NCI-H1436 (cell line): ENCODE measurements around the gene MYO1F.

ENCODE experiments used
- DNase-seq: peaks from one replicate; lab custom pipeline; 2025; lab: John Stamatoyannopoulos, UW

MYO1F gene

GRCh38 chr19:8491574-8491973, 85.7 kb downstream of the MYO1F start:
- no peak for DNase-seq

GRCh38 chr19:8490873-8491272, 86.4 kb downstream of the MYO1F start:
- no peak for DNase-seq

GRCh38 chr19:8490395-8490760, 86.9 kb downstream of the MYO1F start:
- no peak for DNase-seq

GRCh38 chr19:8489561-8490394, 87.5 kb downstream of the MYO1F start:
- DNase-seq, result no peak

DNA sequence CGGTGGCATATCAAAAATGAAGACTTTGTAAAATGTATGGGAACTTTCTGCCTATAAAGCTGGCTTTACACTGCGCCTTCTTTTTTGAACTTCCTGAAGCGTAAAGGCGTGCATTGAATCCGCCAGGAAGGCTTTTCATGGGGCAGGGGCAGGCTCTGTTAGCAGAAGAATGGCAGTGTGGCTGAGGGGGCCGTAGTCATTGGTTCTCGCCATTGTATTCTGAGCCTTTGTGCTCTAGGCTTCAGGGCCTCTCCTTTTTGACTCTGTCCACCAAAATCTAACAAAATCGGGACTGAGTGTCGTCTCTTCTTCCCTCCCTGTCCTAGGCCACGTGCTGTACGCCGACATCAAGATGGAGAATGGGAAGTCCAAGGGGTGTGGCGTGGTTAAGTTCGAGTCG, 88.9 kb downstream of the MYO1F start:
- DNase-seq, result no peak

DNA sequence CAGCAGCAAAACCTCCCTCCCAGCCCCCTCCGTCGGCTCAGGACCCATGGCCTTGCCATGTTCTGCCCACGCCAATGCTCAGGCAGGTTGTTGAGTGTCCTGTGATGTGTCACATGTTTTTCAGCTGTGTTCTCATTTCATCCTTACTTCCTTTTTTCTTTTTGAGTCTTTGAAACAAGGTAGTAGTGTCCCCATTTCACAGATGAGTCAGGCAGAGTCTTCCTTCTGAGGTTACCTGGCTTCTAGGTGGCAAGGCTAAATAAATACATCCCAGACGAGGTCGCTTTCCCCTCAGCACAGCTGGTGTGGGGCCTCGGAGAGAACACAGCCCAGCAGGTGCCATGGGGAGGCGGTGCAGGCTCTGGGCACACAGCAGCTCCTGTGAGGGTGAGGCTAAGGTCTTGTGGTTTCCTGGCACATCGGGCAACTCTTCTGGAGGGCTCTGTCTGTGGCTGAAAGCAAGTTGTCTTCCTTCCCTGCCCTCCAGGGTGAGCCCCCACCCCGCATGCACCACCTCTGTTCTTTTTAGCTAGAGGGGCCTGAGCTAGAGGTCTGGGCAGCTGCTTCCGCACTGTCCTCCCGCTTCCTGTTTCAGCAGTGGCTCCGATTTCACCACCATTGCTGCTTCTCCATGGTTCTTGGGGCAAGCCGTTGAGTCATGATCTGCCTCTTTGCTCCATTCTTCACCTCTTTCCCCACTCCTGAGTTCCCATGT, 89.9 kb downstream of the MYO1F start:
- no peak for DNase-seq

DNA sequence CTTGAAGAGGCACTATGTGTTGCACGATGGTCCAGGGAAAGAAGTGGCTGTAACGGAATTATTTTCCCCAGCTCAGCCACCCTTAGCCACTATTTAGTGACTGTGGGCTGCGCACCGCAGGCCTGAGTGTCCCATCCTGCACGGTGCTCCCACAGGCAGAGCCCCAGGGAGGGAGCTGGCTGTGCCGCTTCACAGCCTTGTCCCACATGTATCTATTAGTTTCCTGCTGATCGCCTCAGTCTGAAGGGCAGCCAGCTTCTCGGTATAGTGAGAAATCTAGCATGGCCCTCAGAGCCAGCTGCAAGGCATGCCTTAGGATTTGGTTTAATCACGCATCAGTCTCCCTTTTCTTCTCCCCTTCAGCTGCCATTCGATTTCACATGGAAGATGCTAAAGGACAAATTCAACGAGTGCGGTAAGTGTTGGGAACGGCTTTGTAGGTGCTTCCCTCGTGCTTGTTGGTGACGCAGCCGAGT, 90.5 kb downstream of the MYO1F start:
- no peak for DNase-seq

- DNase-seq, result no peak
Measured at GRCh38 chr19:8485561-8486371, 91.5 kb downstream of the MYO1F start.

- no peak for DNase-seq
Measured at GRCh38 chr19:8484331-8484894, 92.8 kb downstream of the MYO1F start.

DNA sequence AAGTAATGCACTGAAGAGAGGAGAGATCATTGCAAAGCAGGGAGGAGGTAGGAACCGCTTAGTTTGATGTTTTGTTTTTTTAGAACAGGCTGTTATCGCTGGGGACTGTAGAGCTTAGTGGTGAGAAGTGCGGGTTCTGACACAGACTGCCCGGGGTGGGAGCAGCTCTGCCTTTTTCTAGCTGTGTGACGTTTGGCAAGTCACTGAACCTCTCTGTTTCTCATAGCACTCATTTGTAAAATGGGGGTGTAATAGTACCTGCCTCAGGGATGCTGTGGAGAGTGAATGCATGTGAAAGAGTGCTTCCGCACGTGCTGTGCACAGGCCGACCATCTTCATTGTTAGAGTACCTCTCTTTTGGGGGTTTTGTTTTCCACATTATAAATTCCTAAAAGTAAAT, 94.1 kb downstream of the MYO1F start:
- no peak for DNase-seq

DNA sequence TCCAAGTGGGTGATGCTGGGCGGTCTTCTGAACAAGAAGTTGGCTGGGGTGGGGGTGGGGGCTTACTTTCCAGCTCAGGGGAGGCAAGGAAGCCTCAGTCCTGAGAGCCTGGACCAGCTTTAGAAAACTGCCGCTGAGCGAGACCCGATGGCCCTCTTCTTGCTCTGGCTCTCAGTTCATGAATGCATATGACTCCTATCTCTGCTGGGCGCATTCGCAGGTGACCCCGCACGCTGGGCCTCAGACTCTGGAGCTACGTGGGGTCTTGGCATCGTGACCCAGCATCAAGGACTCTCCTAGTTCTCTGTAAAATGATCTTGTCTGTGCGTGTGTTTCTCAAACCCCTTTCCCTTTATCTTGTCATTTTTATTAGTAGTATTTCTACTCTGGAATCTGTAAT, 94.5 kb downstream of the MYO1F start:
- no peak for DNase-seq

- no peak for DNase-seq
Measured at GRCh38 chr19:8481616-8482015, 95.6 kb downstream of the MYO1F start.

GRCh38 chr19:8481201-8481600, 96.0 kb downstream of the MYO1F start:
- no peak for DNase-seq

DNA sequence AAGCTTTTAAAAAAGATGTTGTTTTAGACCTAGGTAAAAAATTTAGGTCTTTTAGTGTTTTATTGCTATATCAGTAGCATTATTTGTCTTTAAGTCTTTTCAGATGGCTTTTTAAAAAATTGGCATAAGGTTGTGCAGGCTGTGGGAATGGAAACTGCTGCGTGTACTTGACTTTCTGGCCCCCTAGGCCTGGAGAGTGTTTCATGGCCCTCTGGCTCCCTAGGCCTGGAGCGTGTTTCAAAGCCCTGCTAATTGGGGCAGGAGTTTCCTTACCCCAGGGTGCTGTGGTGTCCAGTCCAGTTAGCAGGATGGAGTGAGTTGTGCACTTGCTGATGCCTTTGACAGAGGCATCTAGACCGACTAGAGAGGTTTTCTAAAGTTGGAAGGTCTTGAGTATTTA, 98.6 kb downstream of the MYO1F start:
- no peak for DNase-seq

DNA sequence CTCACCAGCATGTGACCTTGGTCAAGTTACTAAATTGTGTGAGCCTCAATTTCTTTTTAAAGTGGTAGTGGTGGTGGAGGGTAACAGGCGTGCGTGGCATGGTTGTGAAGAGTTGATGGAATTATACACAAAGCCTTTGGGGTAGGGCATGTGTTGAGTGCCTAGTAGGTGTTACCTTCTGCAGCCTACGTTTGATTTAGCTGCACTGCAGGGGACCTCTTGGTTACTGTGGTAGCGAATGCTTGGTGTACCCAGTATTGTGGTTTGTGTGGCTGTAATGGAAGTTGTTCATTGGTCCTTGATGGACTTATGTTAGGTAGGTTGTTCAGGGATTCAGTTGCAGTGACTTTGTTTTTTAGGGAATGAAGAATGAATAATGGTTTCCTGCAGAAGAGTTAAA, 99.4 kb downstream of the MYO1F start:
- no peak for DNase-seq

DNA sequence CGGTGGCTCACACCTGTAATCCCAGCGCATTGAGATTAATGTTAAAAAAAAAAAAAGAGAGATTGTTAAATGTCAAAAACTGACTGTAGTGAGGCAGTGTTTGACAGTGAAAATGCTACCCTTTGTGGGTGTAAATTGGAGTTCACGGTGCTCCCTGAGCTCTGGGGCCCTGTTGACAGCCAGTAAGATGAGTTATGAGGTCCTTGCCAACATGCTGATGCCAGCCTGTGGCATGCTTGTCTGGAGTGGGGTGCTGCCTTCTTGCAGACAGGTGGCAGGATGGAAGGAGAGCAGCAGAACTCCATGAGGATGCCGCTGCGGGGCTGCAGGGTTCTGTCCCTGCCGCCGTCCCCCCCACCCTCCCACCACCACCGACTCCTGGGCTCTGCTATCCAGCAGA, 100.7 kb downstream of the MYO1F start:
- DNase-seq, result no peak

DNA sequence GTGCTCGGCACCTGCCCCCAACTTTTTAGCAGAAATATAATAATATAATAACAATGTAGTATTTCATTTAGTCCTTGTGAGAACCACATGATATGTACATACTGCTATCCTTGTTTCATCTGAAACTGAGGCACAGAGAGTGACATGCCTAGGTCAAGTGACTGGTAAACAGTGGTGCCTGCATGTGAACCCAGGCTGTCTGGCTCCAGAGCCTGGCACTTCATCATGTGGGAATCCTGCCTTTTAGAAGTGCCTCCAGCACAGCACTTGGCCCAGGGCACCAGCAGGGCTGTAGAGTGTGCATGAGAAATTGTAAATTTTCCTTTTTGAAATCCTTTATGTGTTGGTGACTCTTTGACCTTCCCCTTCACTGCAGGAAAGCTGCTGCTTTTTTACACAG, 102.2 kb downstream of the MYO1F start:
- no peak for DNase-seq

DNA sequence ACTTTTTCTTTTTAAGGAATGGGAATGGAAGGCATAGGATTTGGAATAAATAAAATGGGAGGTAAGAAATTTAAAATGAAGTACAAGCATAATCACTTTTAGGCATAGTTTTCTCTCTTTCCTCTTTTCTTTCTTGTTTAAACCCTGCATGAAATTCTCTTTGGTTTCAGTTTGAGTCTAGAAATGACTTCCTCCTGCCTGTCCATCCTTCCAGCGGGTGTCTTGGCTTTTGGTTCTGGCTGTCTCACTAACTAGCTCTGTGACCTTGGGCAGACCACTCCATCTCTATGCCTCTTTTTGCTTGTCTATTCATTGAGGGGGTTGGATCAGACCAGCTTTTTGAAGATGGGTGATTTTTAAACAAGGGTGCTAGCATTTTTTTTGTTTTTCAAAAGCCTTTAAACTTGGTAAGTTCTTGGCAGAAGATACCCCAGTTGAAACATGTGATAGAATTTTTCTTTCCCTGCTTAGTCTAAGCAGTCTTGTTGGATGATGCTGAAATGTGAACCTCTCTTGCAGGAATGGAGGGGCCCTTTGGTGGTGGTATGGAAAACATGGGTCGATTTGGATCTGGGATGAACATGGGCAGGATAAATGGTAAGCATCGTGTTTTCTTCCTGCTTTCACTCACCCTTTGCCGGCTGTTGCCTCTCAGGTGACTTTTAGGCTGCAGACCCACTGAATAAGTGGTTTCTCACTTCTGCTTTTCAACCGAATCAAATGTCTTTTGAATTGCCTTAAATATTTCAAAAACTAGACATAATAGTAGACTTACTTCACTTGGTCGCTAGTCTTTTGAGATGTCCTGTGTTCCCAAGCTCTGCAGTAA, 103.4 kb downstream of the MYO1F start:
- no peak for DNase-seq
